ENCODE measurements around the gene PLEKHO1.
"Not testable (repeated sequence)": the region's sequence is repeated elsewhere in the genome, so short reads cannot be mapped to it uniquely, and the experiment has no call there.

PLEKHO1 gene

GRCh38 chr1:150171801-150172200 lies 22.1 kb downstream of the PLEKHO1 start:
- no peak for DNase-seq

- no peak for DNase-seq
These were observed 23.4 kb downstream of the PLEKHO1 start for GRCh38 chr1:150173141-150173585.

GRCh38 chr1:150176593-150176992 lies 26.9 kb downstream of the PLEKHO1 start:
- DNase-seq: no peak

DNA sequence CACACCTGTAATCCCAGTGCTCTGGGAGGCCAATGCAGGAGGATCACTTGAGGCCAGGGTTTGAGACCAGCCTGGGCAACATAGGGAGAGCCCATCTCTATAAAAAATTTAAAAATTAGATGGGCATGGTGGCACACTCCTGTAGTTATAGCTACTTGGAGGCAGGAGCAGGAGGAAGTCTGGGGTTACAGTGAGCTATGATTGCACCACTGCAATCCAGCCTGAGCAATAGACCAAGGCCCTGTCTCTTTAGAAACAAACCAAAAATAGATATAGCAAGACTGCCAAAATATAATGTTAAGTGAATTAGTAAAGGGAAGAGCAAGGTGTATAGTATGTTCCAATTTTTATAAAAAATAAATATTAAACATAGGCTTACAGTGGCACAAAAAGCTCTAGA lies 28.8 kb downstream of the PLEKHO1 start:
- no peak for DNase-seq

DNA sequence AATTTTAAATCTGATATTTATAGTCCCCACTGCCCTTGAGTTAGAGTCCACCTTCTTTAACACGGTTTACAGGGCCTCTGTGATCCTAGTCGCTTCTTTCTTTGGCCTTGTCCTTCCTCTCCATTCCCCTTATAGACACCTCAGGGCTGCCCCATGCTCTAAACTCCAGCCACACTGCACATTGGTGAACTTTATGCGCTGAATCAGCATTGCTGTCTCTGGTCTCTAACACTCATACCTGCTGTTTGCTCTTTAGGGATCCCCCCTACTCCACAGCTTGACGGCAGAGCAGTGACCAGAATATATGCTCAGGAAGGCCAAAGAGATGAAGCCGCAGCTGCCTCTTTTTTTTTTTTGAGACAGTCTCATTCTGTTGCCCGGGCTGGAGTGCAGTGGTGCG lies 30.2 kb downstream of the PLEKHO1 start:
- DNase-seq: no peak

- no peak for DNase-seq
These were observed 30.8 kb downstream of the PLEKHO1 start for GRCh38 chr1:150180474-150180873.

DNA sequence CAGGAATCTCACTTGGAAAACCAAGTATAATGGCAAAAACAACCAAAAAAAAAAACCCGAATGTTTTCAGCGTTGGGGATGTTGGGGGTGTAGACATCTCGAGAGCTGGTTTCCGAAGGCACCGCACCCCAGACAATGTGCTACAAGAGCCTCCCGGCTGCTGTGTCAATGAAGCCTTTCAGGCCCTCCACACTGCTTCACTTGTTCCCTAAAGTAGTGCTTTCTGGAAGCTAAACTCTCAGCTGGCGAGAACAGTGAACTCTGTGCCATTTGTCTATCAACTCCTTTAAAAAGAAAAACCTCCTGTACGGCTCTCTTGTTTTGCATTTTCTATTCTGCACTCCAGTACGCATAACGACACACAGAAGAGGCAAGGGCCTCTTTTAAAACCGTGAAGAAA lies 32.5 kb downstream of the PLEKHO1 start:
- peak in 38 of 51 donors; percentile 9 to 84 (median 52) for DNase-seq

- no peak for DNase-seq
These were observed 33.3 kb downstream of the PLEKHO1 start for GRCh38 chr1:150183061-150183460.

DNA sequence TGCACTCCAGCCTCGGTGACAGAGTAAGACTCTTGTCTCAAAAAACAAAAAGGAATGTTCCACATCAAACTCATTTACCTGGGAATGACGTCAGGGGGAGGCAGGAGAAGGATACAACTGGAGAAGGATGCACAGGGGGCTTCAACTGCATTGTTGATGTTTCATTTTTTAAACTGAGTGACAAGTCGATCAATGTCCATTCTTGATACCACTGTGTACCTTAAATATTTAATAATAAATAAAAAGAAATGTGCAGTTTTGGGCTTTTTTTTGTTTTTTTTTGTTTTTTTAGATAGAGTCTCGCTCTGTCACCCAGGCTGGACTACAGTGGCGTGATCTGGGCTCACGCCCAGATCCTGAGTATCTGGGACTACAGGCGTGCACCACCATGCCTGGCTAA lies 35.8 kb downstream of the PLEKHO1 start:
- no peak for DNase-seq

GRCh38 chr1:150186438-150186788 lies 36.7 kb downstream of the PLEKHO1 start:
- DNase-seq: not testable (repeated sequence)

- DNase-seq: peak in 2 of 51 donors; percentile 22 to 68
These were observed 37.3 kb downstream of the PLEKHO1 start for GRCh38 chr1:150186789-150187559.

DNA sequence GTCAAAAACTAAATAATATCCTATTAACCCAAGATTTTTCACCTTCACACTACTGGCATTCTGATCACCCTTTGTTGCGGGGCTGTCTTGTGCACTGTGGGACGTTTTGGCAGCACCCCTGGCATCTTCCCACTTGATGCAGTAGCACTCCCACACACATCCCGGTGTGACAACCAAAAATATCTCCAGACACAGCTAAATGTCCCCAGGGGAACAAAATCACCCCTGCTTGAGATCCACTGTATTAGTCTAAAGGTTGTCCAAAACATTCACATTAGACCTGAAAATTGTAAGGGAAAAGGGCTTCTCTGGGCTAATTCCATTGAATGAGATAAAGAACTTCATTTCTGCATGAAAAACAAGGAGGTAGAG lies 37.8 kb downstream of the PLEKHO1 start:
- peak in 3 of 51 donors; percentile 5 to 11 (median 7) for DNase-seq

- no peak for DNase-seq
These were observed 42.3 kb downstream of the PLEKHO1 start for GRCh38 chr1:150192012-150192411.

DNA sequence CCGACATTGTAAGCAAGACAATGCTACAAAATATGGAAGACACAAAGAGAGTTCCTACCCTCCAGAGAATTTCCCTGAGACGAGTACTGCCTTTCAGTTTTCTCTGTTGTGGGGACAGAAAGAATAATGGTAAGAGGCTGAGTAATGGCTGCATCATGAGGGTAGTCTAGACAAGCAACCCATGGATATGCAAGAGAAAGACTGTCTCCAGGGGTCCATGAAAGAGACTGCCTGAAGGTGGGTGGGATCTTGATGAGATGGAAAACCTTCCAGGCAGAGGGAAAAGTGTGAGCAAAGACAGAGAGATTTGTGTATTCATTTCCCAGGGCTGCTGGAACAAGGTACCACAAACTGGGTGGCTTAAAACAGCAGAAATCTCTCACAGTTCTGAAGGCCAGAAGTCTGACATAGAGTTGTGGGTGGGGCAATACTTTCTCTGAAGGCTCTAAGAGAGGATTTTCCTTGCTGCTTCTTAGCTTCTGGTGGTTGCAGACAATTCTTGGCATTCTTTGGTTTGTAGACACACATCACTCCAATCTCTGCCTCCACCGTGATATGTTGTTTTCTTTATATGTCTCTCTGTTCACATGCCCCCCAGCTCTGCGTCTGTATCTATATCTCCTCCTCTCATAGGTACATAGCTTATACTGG lies 44.8 kb downstream of the PLEKHO1 start:
- no peak for DNase-seq

DNA sequence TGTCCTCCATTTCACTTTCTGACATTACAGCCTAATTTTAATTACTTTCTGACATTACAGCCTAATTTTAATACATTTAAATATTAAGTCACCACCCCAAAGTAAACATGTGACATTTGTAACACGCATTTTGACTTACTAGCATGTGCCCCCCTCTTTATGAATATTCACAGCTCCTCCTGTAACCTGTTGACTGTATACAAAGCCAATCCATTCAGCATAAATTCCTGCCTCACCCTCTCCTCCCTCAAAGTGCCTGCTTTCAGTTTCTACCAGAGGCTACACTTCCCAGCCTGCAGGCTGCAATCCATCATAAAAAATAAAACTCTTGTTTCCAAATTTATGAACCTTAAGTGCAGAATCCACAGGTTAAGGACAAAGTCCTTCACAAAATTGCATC lies 46.7 kb downstream of the PLEKHO1 start:
- no peak for DNase-seq

DNA sequence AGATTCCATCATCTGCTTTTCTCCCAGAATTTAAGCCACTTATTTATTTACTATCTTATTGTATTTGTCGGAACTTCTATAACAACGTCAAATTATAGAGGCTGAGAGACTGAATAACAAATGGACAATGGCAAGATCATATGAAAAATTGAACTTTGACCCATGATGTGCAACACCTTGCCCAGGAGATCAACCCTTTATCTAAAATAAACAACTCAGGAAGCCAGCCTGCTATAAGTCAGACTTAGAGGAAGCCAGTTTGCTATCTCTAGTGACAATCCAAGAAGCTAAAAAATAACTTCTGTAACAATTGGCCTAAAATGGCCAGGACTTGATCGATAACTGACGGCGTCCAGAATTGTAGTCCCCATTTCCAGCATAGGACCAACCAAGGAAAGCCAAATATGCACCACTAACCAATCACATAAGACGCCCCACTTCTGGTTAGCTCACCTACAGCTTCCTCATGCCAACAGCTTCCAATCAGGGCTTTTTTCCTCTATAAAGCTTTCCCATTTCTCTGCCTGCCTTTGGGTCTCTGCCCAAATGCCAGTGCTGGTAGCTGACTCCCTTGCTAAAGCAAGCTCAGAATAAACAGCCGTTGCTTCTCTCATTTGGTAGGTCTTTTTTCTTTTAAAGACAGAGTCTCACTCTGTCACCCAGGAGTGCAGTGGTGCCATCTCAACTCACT lies 57.7 kb downstream of the PLEKHO1 start:
- no peak for DNase-seq

DNA sequence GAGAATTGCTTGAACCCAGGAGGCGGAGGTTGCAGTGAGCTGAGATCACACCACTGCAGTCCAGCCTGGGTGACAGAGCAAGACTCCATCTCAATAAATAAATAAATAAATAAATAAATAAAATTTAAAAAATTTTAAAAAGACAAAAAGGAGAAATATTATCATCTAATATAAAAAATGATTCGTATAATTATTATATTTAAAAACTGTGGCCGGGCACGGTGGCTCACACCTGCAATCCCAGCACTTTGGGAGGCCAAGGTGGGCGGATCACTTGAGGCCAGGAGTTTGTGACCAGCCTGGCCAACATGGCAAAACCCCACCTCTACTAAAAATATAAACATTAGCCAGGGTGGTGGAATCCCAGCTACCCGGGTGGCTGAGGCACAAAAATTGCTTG lies 58.7 kb downstream of the PLEKHO1 start:
- DNase-seq: not testable (repeated sequence)

Data from hypothalamus (tissue), 51 donors.